Measurements from ENCODE around the gene ROR1.

The ROR1 gene

DNA sequence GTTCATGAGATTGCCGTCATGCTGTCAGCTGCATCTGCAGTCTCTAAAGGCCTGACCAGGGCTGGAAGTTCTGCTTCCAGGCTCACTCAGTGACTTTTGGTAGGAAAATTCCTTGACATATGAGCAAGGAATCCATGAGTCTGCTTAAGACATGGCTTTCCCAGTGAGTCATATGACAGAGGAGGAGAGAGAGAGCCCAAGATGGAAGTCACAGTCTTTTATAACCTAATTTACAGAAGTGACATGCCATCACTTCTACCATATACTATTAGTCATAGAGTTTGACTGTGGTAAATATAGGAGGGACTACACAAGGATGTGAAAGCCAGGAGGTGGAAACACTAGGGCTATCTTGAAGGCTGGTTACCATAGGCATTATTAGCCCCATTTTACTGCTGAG is 115.2 kb downstream of the ROR1 start:
- DNase-seq: no peak

DNA sequence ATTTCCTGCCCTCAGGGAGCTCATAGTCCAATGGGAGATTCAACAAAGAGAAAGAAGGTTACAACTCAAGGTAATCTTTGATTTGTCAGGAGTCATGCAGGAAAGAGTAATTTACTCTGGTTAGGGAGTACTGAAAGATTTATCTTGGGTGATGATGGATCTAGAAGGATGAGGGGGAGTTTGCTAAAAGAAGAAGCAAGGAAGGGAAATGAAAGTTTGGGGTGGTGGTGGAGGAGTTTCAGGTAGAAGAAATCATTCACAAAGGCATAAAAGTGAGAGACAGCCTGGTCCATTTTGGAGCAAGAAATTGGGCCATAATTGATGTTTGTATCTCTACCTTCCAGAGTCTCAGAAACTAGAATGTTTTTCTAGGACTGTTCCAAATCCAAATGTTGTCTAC is 116.7 kb downstream of the ROR1 start:
- DNase-seq: no peak

GRCh38 chr1:63891060-63891690 is 117.4 kb downstream of the ROR1 start:
- no peak for DNase-seq

DNA sequence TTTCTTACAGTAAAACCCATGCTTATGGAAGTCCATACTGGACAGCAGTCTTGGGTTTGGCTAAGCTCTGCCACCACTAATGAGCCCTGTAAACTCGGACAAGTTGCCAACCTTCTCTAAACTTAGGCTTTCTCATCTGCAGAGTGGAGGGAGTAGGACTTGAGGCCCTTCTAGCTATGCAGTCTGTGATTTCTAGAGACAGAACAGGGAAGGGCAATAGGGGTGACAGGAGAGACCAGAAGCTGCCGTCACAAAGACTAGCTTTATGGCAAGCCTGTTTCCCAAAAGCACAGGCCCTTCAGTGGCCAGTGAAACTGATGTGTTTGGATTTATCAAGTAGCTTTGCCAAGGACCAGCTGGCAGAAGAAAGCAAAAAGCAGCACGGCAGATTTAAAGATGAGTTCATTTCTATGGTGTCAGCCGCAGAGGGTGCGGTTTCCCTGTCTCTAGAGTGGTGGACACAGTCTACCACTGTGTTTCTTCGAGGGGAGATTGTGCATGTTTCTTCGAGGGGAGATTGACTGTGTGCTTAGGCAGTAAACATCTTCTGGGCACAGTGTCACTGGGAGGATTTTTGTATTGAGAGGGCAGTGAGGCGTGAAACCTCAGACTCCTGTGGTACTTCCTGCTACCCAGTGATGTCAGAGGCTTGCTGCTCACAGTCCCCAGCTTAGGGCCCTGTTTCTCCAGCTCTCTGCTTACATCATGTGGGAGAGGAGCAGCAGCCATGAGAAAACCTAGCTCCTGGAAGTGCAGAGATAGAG is 119.0 kb downstream of the ROR1 start:
- DNase-seq: no peak

DNA sequence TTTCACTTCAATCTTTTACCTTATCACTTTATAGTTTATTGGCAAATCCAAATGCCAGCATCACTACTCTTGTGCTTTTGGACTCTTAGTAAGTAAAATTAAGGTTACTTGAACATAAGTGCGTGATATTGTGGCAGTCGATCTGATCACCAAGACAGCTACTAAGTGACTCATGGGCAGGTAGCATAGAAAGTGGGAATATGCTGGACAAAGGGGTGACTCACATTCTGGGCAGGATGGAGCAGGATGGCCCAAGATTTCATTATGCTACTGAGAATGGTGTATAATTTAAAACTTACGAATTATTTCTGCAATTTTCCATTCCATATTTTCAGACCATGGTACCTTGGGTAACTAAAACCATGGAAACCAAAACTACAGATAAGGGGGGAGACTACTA is 120.2 kb downstream of the ROR1 start:
- no peak for DNase-seq

DNA sequence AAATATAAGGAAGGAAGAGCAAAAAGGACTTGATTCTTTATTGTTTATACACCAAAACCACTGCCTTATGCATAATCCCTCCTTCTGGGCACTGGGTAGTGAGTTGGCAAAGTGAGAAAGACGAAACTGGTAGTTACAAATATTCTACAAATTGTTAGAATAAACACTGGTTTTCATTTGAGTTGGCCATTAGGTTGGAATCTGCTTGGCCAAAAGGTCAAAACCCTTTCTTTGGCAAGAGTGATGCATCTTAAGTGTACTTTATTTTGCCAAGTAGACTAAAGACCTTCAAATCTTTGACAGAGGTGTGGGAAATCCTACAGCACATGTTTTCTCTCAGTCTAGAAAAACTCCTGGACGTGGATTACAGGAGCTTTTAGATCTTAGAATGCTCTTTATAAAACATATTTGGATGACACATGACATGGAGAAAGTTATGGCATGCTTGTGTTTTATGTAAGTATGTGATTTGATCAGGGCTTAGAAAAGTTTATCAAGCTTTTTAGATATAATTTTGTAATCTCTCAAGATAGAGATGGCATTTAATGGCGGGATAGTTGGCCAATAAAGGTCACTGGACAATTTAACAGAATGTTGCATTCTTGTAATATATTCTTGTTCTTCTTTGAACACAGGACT is 120.9 kb downstream of the ROR1 start:
- DNase-seq: no peak

- DNase-seq: no peak
These were observed 122.9 kb downstream of the ROR1 start for GRCh38 chr1:63896755-63897154.

DNA sequence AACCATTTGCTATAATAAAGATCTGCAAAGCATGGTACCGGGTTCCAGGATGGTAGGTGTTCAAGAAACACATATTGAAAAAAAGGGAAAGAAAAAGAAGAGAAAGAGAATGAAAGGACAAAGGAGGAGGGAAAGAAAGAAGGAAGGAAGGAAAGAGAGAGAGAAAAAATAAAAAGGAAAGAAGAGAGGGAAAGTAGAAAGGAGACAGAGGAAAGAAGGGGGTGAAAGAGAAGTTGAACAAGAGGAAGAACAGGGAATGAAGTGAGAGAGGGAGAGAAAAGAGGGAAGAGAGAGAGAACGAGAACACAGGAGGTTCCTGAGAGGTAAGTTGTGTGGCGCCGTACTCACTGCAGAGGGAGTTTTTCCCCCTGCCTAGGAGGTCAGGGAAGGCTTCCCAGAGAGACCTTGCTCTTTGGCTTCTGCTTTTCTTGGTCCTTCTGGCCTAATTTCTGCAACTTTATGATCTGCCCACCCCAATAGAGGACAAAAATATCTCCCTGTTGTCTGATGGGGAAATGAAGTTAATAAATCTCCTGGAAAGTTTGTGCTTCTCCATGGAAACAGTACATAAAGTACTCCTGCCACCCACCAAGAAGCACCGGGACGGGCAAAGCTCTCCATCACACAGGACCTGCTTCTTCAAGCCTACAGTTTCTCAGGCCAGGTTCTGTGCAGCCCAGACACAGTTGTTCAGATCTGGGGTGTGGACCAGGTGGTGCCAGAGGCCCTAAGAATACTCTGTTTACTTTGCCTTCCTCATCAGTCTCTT is 124.8 kb downstream of the ROR1 start:
- DNase-seq: no peak

DNA sequence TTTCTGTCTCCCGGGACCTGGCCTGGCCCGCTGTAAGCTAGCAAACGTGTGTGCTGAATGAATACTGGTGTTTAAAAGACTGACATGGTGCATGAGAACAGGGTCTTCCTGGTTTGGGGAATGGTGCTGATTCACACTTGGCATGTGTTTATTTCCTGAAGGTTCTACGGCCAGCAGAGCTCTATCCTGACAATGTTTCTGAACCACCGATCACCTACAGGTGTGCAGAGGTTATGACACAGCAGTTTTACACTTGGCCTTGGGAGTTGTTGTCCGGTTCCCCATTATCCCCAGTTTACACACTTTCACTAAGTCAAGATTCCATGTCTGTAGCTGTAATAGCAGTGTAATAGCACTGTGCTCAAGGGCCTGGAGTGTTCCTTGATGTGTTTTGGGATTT is 127.3 kb downstream of the ROR1 start:
- no peak for DNase-seq

DNA sequence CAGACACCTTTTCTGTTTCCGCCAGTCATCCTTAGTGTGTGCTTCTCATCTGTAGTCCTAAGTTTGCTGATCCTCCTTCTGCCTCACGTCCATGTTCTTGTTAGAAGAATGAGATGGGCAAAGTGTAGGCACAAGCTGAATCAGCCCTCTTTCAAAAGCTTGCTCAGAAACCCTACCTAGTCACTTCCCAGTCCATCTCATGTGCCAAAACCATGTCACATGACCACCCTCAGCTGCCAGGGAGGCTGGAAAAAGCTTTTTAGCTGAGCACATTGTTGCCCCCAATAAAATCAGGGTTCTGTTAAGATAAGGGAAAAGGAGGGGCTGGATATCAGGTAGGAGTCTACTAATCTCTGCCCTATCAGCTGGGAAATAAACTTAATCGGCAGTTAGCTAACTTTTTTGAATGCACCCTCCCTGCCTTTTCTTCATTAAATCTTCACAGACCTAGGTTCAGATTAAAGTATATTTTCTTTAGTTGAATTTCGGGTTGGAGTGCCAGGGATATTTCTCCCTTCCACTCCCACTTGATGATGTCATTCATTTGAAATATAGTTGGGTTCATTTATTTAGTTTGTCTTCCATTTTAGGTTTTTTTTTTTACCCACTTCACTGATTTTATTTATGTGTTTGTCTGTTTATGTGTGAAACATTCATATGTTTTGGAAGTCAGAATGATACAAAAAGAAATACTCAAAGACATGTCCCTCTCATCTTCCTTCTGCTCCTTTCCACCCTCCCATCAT is 129.2 kb downstream of the ROR1 start:
- no peak for DNase-seq

DNA sequence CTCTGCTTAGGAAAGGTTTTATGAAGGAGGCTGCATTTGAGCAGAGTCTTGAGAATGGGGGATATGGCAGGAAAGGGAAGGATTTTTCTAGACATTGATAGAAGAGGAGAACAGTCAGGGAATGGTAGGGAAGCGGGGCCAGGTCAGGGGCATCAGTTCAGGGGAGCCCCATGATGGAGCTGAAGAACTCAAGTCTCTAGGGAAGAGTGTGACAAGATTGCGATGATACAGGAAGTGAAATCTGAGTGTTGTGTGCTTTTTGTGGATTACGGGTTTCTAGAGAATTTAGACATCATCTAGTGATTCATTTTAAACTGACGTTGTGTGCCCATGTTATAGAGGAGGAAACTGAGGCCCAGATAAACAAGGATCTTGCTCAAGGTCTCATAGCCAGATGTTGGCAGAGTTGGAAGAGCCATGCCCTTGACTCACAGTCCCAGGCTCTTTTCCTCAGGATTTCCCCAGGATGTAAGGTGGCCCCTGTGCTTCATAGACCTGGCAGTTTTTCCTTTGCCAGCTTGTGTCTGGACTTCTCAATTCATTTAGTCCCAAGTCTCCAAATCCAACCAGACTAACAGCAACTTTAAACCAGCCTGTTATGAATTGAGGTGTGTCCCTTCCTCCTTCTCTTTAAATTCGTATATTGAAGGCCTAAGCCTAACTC is 130.3 kb downstream of the ROR1 start:
- DNase-seq: no peak

- DNase-seq: no peak
These were observed 131.0 kb downstream of the ROR1 start for GRCh38 chr1:63904826-63905225.

DNA sequence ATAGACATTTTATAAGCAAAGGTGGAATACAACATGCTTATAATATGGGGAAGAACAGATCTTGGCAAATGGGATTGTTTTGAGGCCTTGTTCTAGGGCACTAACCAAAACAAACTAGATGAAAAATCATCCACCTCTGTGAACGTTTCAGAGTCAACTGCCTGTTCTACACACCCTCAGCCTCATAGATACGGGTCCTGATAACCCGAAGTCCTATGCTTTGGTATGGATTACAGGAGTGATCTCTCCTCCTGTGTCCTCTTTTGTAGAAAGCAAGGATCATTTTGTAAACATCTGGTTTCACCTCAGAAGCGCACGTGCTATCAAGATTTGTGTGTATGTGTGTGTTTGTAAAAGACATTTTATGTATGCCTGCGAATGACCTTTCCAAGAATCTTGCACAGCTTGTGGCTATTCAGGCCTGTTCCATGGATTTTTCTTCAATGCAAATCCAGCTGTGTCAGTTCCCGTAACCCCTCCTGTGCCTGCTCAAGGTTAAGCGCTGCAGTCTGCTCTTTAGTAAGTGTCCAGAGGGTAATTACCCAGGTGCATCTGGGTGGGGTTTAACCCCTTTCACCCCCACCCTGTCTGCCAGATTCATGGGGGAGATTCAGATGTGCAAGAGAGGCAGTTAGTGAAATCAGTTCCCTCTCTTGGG is 132.4 kb downstream of the ROR1 start:
- no peak for DNase-seq

DNA sequence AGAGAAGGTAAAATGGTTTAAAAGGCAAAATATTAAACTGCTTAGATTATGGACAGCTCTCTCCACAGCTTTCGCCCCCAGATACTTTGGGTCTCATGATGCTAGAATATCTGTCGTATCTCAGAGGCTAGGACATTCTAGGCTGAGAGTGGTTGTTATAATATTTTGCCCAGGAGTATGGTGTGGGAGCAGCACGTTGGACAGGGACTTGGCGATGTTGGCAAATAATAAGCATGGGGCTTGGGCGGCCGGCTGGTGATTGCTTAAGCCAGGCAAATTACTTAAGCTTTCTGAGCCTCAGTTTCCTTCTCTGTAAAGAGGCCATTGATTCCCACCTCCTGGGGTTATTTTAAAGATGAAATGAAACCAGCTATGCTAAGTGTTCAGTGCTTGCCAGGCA is 133.2 kb downstream of the ROR1 start:
- no peak for DNase-seq

GRCh38 chr1:63908016-63908415 is 134.2 kb downstream of the ROR1 start:
- no peak for DNase-seq

GRCh38 chr1:63909526-63909925 is 135.7 kb downstream of the ROR1 start:
- no peak for DNase-seq

DNA sequence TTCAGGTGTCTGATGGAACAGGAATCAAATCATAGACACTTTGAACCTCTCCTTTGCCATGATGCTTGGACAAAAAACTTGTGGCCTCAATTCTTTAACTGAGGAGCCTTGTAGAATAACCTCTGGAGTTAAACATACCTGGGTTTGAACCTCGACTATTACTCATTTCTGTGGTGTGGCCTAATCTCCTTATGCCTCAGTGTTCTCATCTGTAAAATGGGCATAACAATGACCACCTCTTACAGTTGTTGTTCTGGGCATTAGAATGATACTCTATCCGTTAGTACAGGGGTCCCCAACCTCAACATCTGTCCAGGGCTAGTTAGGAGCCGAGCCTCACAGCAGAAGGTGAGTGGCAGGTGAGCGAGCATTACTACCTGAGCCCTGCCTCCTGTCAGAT is 137.2 kb downstream of the ROR1 start:
- no peak for DNase-seq

GRCh38 chr1:63912643-63913042 is 138.8 kb downstream of the ROR1 start:
- no peak for DNase-seq

DNA sequence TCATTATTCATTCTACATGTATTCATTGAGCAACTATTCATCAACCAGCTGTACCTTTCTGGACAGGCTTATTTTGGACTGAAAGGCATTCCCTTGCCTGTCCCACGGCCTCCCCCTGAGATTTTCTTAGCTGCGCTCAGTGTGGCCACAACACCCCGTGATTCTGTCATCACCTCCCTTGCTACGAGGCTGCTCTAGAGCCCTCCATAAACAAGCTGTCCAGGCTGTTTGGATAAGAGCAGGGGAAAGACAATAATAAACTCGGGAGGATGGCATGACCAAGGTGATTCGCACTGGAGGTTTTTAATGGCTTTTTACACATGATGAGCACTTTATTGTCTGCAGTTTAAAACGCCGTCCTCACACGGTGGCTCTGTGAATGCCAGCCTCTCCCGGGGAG is 139.7 kb downstream of the ROR1 start:
- no peak for DNase-seq

GRCh38 chr1:63914241-63914640 is 140.4 kb downstream of the ROR1 start:
- no peak for DNase-seq

DNA sequence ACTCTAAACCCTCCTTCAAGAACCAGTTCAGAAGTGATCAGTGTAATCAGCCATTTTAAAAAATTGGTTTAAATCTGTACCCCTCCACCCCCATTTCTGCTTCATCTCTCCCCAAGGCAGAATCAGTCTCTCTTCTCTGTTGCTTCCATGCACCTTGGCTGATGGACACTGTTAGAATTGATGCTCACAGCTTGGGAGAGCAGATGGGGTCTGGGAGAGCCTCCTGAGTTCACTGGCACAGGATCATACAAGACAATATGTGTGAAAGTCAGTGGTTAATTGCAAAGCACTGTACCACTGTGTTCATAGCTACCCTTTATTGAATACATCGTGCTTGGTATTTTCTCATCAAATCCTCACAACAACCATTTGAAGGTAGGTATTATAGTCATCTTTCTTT is 140.9 kb downstream of the ROR1 start:
- no peak for DNase-seq

- no peak for DNase-seq
These were observed 141.3 kb downstream of the ROR1 start for GRCh38 chr1:63915121-63915520.

All from stimulated activated CD4-positive, alpha-beta T cell treated with anti-CD3 and anti-CD28 coated beads, Interleukin-1b, Interleukin-23, amount 100 ng/mL, for 48 hours (primary cell).